H1 (cell line): Measurements from ENCODE around the gene PDZRN4. TPM values are rescaled to one million over a fixed set of nuclear protein-coding genes. Genes with fewer than 3 reads are reported as not detected.
A peak's percentile ranks its signal among the peaks of the same experiment; 100 is the strongest.

Experiments
- CTCF ChIA-PET: fragments of 300-600 bp; sonication (Branson Sonifier 250); formaldehyde crosslinking; loops from one replicate; lab custom pipeline; 2021; ENCODE audit not compliant: partially characterized antibody; lab: Charles Lee
- POLR2A ChIA-PET: fragments of 300-600 bp; sonication (Branson Sonifier 250); formaldehyde crosslinking; loops from one replicate; lab custom pipeline; 2021; ENCODE audit warnings: inconsistent platforms; ENCODE audit not compliant: partially characterized antibody; lab: Charles Lee
- DNase-seq, 2 experiments: peaks; one replicate each; pipeline versions ENCODE4 v3.0.0 to v3.0.0-alpha.2; 2010 to 2022; ENCODE audit warnings: low spot score in 2 of 2, low read depth in 1 of 2, mixed read lengths in 1 of 2
- FAIRE-seq: peaks from 2 replicates; lab custom pipeline; 2011; peaks lifted over from hg19 to GRCh38; lab: Jason Lieb, UNC
- H2AFZ ChIP-seq: 2 replicates; pipeline ENCODE4 v1.8.1; 2012; ENCODE audit warnings: low read length, inconsistent platforms
- H2AK5ac ChIP-seq: 2 replicates; pipeline ENCODE4 v1.6.1; 2013; ENCODE audit warnings: low read depth, low read length
- H2BK120ac ChIP-seq: replicated peaks from 2 replicates; pipeline ENCODE3; 2013; ENCODE audit warnings: low read depth, low read length, inconsistent platforms
- H2BK12ac ChIP-seq: 2 replicates; pipeline ENCODE4 v1.6.1; 2013; ENCODE audit warnings: low read depth, low read length
- H2BK15ac ChIP-seq: 2 replicates; pipeline ENCODE4 v1.6.1; 2013; ENCODE audit warnings: low read length
- H2BK20ac ChIP-seq: 2 replicates; pipeline ENCODE4 v1.6.1; 2013; ENCODE audit warnings: low read length
- H2BK5ac ChIP-seq: 2 replicates; pipeline ENCODE4 v1.6.1; 2013; ENCODE audit warnings: low read depth, low read length
- H3K14ac ChIP-seq: 2 replicates; pipeline ENCODE4 v1.6.1; 2013; ENCODE audit warnings: inconsistent platforms; ENCODE audit not compliant: insufficient read length
- H3K18ac ChIP-seq: 2 replicates; pipeline ENCODE4 v1.6.1; 2013; ENCODE audit warnings: low read length; ENCODE audit errors: extremely low read depth
- H3K23ac ChIP-seq: 2 replicates; pipeline ENCODE4 v1.6.1; 2013; ENCODE audit warnings: inconsistent platforms; ENCODE audit not compliant: insufficient read length
- H3K23me2 ChIP-seq: 2 replicates; pipeline ENCODE4 v1.6.1; 2013; ENCODE audit warnings: low read depth, low read length
- H3K27ac ChIP-seq: 2 replicates; pipeline ENCODE4 v1.6.1; 2011; ENCODE audit warnings: low read depth, low read length, inconsistent platforms
- H3K27me3 ChIP-seq, 4 experiments: replicated peaks in 1 of 4; 1 replicate in 1 of 4; 2 replicates in 3 of 4; pipeline versions ENCODE4 v1.6.1 to v1.8.1; 2011 to 2013; ENCODE audit warnings: low read length in 3 of 4, mild to moderate bottlenecking in 3 of 4, inconsistent platforms in 2 of 4, mixed read lengths in 2 of 4, moderate library complexity in 1 of 4; ENCODE audit not compliant: control insufficient read depth in 3 of 4, insufficient read depth in 3 of 4; ENCODE audit errors: extremely low read depth in 1 of 4
- H3K36me3 ChIP-seq, 4 experiments: 2 replicates each; pipeline versions ENCODE4 v1.6.1 to v1.8.1; 2011 to 2013; ENCODE audit warnings: mild to moderate bottlenecking in 4 of 4, low read length in 3 of 4, moderate library complexity in 2 of 4, control low read depth in 1 of 4, inconsistent platforms in 1 of 4; ENCODE audit not compliant: insufficient read depth in 4 of 4, control insufficient read depth in 2 of 4
- H3K4ac ChIP-seq: replicated peaks from 2 replicates; pipeline ENCODE3; 2013; ENCODE audit warnings: low read length, low read depth, mixed read lengths, inconsistent platforms; ENCODE audit not compliant: insufficient read length
- H3K4me1 ChIP-seq, 4 experiments: replicated peaks in 1 of 4; 1 replicate in 1 of 4; 2 replicates in 3 of 4; pipeline versions ENCODE4 v1.6.1 to v1.8.1; 2011 to 2013; ENCODE audit warnings: low read length in 3 of 4, inconsistent platforms in 2 of 4, mixed read lengths in 1 of 4; ENCODE audit not compliant: insufficient read depth in 4 of 4, control insufficient read depth in 3 of 4
- H3K4me2 ChIP-seq, 2 experiments: 2 replicates each; pipeline versions ENCODE4 v1.6.1 to v1.8.1; 2011 to 2013; ENCODE audit warnings: low read depth in 2 of 2, low read length in 2 of 2, control low read depth in 1 of 2, inconsistent platforms in 1 of 2, mild to moderate bottlenecking in 1 of 2; ENCODE audit not compliant: insufficient read depth in 1 of 2
- H3K4me3 ChIP-seq, 4 experiments: fragments of 200-600, 300-600 bp in 1 of 4; sonication (generic), shearing (Covaris generic), sonication (Bioruptor Twin) in 1 of 4; 2 replicates each; pipeline versions ENCODE4 v1.5.1 to v1.8.1; 2011 to 2016; ENCODE audit warnings: low read length in 4 of 4, low read depth in 3 of 4, control low read depth in 2 of 4, inconsistent platforms in 2 of 4, mild to moderate bottlenecking in 2 of 4, mixed read lengths in 1 of 4, moderate library complexity in 1 of 4; ENCODE audit not compliant: insufficient read depth in 2 of 4; ENCODE audit errors: extremely low read depth in 1 of 4
- H3K56ac ChIP-seq: replicated peaks from 2 replicates; pipeline ENCODE3; 2013; ENCODE audit warnings: low read depth, mild to moderate bottlenecking, mixed read lengths, low read length, inconsistent platforms; ENCODE audit not compliant: insufficient read length
- H3K79me1 ChIP-seq: 2 replicates; pipeline ENCODE4 v1.6.1; 2013; ENCODE audit warnings: low read depth, low read length, control low read depth
- H3K79me2 ChIP-seq, 2 experiments: 2 replicates each; pipeline versions ENCODE4 v1.6.1 to v1.8.1; 2012 to 2013; ENCODE audit warnings: low read length in 2 of 2, mild to moderate bottlenecking in 2 of 2, inconsistent platforms in 1 of 2; ENCODE audit not compliant: insufficient read depth in 2 of 2, control insufficient read depth in 1 of 2
- H3K9ac ChIP-seq, 4 experiments: replicated peaks in 1 of 4; 1 replicate in 1 of 4; 2 replicates in 3 of 4; pipeline versions ENCODE4 v1.6.1 to v1.8.1; 2011 to 2013; ENCODE audit warnings: low read depth in 3 of 4, low read length in 3 of 4, control low read depth in 2 of 4, mild to moderate bottlenecking in 2 of 4, moderate library complexity in 2 of 4, inconsistent platforms in 1 of 4; ENCODE audit errors: extremely low read depth in 1 of 4
- H3K9me3 ChIP-seq, 2 experiments: 2 replicates each; pipeline versions ENCODE4 v1.6.1 to v1.8.1; 2012 to 2013; ENCODE audit warnings: mild to moderate bottlenecking in 2 of 2, moderate library complexity in 2 of 2, control low read depth in 1 of 2, inconsistent platforms in 1 of 2, low read depth in 1 of 2, low read length in 1 of 2, mixed read lengths in 1 of 2; ENCODE audit not compliant: insufficient read depth in 2 of 2
- H4K20me1 ChIP-seq, 2 experiments: replicated peaks in 1 of 2; 2 replicates each; pipeline versions ENCODE3 to v1.8.1; 2011 to 2013; ENCODE audit warnings: inconsistent platforms in 2 of 2, low read length in 2 of 2, mild to moderate bottlenecking in 1 of 2; ENCODE audit not compliant: insufficient read depth in 2 of 2, control insufficient read depth in 1 of 2
- H4K5ac ChIP-seq: 2 replicates; pipeline ENCODE4 v1.6.1; 2013; ENCODE audit warnings: low read length, low read depth, mixed read lengths, inconsistent platforms; ENCODE audit not compliant: insufficient read length
- H4K8ac ChIP-seq: 2 replicates; pipeline ENCODE4 v1.8.0; 2013; ENCODE audit warnings: mild to moderate bottlenecking, moderate library complexity, low read length, inconsistent platforms; ENCODE audit not compliant: insufficient read depth; ENCODE audit errors: extremely low read depth
- H4K91ac ChIP-seq: replicated peaks from 2 replicates; pipeline ENCODE3; 2013; ENCODE audit warnings: low read length, mixed read lengths, inconsistent platforms; ENCODE audit not compliant: insufficient read length
- ATF2 ChIP-seq: IDR thresholded peaks from 2 replicates; pipeline ENCODE4 v1.6.1; 2012; ENCODE audit warnings: low read length, inconsistent platforms
- CEBPB ChIP-seq: IDR thresholded peaks from 2 replicates; pipeline ENCODE4 v1.6.1; 2012; ENCODE audit warnings: low read depth, low read length
- EZH2 ChIP-seq: fragments of 200-600 bp; sonication (generic); IDR thresholded peaks from 2 replicates; pipeline ENCODE4 v1.7.1; 2012; ENCODE audit warnings: low read depth, mild to moderate bottlenecking, moderate library complexity, low read length, inconsistent platforms; ENCODE audit not compliant: severe bottlenecking
- HDAC2 ChIP-seq, 2 experiments: fragments of 300-600 bp in 1 of 2; sonication (generic) in 1 of 2; IDR thresholded peaks; 2 replicates each; pipeline ENCODE4 v1.6.1; 2011 to 2012; ENCODE audit warnings: low read depth in 2 of 2, low read length in 2 of 2, mild to moderate bottlenecking in 2 of 2, moderate library complexity in 2 of 2, borderline replicate concordance in 1 of 2, inconsistent platforms in 1 of 2
- MAX ChIP-seq: IDR thresholded peaks from 2 replicates; pipeline ENCODE4 v1.6.1; 2012; ENCODE audit warnings: inconsistent platforms
- SP1 ChIP-seq: IDR thresholded peaks from 2 replicates; pipeline ENCODE4 v1.6.1; 2011; ENCODE audit warnings: low read depth, low read length
- polyA plus RNA-seq, 7 experiments: library from polyadenylated mRNA; depleted of rRNA in 3 of 7; stranded (reverse) in 5 of 7; unstranded in 2 of 7; fragments of >200 nt in 5 of 7; fragments of 200-250 nt in 2 of 7; gene quantifications; 1 replicate in 5 of 7; 2 replicates in 1 of 7; 4 replicates in 1 of 7; pipeline versions ENCODE4 v1.2.1 to v1.2.3, GENCODE V29; 2011 to 2013; ENCODE audit warnings: missing spikeins in 2 of 7, mixed read lengths in 2 of 7
- total RNA-seq: library from RNA; stranded (reverse); fragmentation: NEBNext Ultra II Directional; extraction: Animal tissue kit (Norgen Biotek cat#: 25700); gene quantifications from 2 replicates; pipeline ENCODE4 v1.2.1, GENCODE V29; 2021

The PDZRN4 gene
- total and polyA plus RNA-seq, 2 of the 8 experiments (the other 6 are each of a cell fraction or from before 2014, with no cell fraction given): not detected

GRCh38 chr12:41577995-41578394, 389.9 kb downstream of the PDZRN4 start:
- H3K4me3 ChIP-seq: no peak overlapping the region
- H4K91ac ChIP-seq: peak overlapping the region; percentile 84
- H2BK20ac ChIP-seq: peak overlapping the region; percentile 62; the same call in 1 of the 2 replicates
- H2AFZ ChIP-seq: no peak overlapping the region
- H4K20me1 ChIP-seq: no peaks in the 10 kb centered on the region
- no peaks in the 10 kb centered on the region for H3K79me1 ChIP-seq
- no peak overlapping the region for H3K56ac ChIP-seq
- H3K23me2 ChIP-seq: no peaks in the 10 kb centered on the region
- H2BK12ac ChIP-seq: no peak overlapping the region
- CTCF ChIA-PET: no interaction called here
- POLR2A ChIA-PET: no interaction called here
- no peak overlapping the region for H2BK15ac ChIP-seq
- no peak overlapping the region for H2AK5ac ChIP-seq
- H3K36me3 ChIP-seq: no peaks in the 10 kb centered on the region
- no peak overlapping the region for H3K23ac ChIP-seq
- H3K9me3 ChIP-seq: no peaks in the 10 kb centered on the region
- DNase-seq (no peak), FAIRE-seq (no peak)
- H3K14ac ChIP-seq: no peak overlapping the region
- peak overlapping the region; percentile 94; the same call in 1 of the 2 replicates for H2BK5ac ChIP-seq
- H3K4me1 ChIP-seq: peaks cover 0 to 4% (median 2%) of the 10 kb centered on the region in 4 experiments; a peak in 4 of 7 replicates
- no peaks in the 10 kb centered on the region for H3K27me3 ChIP-seq
- no peaks in the 10 kb centered on the region for H3K79me2 ChIP-seq
- no peak overlapping the region for H4K8ac ChIP-seq
- H3K4me2 ChIP-seq: no peak overlapping the region
- H3K27ac ChIP-seq: peak overlapping the region; percentile 65; the same call in 1 of the 2 replicates
- no peak overlapping the region for H4K5ac ChIP-seq
- H2BK120ac ChIP-seq: peak overlapping the region; percentile 38
- TF ChIP-seq CEBPB (no peak), EZH2 (no peak), ATF2 (no peak), SP1 (no peak), MAX (no peak), HDAC2 (IDR thresholded peaks at IDR 0.05; ENCODE audit: borderline replicate concordance in 1 of 2, low read depth in 2 of 2, low read length in 2 of 2) (no peak)
- H3K9ac ChIP-seq: no peak overlapping the region
- H3K4ac ChIP-seq: no peak overlapping the region
- peak overlapping the region; percentile 73; the same call in 1 of the 2 replicates for H3K18ac ChIP-seq
